NT2/D1 (cell line): ENCODE measurements around the gene TGM4.

Experiments
- YY1 ChIP-seq: IDR thresholded peaks from 2 replicates; pipeline ENCODE4 v1.6.1; 2011; ENCODE audit not compliant: insufficient read length, insufficient read depth
- ZNF274 ChIP-seq: IDR thresholded peaks from 2 replicates; pipeline ENCODE4 v1.6.1; 2011; ENCODE audit warnings: mild to moderate bottlenecking, low read depth, low read length

- TF ChIP-seq YY1 (no peak), ZNF274 (no peak)
Observed at GRCh38 chr3:44883213-44883955, 9.0 kb downstream of the TGM4 start.
